ENCODE data around the gene ITLN2.
"Not testable (repeated sequence)": the region's sequence is repeated elsewhere in the genome, so short reads cannot be mapped to it uniquely, and the experiment has no call there.

ITLN2 gene

GRCh38 chr1:160954158-160955104, at the start of gene ITLN2:
TSS of gene ITLN2 (minus strand) at chr1:160954809. CDS start at chr1:160954741, 68 bp downstream.
- DNase-seq = peak; percentile 84

DNA sequence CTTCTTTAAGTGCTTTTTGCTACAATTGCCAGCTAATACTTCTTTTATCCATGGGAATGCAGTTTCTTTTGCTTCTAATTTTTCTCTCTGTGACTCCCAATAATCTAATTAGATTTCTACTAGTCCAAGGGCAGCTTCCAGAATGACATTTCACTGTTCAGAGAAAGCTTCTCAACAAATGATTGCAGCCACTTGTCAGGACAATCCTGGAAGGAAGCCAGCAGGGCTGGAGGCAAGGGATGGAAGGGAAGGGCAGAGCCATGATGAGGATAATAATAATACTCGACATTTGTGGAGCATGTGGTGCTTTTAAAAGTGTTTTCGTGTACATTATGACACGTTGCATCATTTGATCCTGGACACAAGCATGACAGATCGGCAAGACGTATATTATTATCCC, 46.9 kb upstream of the ITLN2 start:
- no peak for DNase-seq

DNA sequence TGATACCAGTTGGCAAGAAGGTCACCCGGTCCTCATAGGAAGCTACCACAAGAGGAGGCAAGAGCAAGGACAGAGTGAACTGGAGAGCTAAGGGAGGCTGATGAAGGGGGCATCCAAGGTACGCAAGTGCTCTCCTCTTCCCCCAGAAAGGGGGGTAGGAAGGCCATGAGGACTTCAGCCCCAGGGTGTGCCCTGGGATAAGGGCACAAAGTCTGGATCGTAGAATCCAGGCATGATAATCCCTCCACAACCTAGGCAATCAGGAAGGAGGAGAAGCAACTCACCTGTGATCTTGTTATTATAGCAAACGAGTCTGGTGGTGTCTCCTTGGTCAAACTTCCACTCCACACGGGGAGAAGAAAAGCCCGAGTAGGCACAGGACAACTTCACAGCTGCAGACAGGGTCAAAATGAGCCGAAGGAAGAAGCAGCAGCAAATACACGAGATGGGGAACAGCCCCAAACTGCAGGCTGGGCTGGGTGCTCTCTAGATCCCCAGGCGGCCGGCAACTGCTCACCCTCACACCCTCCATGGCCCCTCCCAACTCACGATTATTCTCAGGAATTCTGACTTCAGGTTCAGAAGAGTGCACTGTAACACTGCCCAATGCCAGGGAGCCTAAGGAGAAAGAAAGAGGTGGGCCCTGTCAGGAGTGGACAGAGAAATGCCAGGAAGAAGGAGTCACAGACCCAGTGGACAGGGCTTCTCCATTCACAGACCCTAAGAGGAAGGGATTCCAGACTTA, 46.3 kb upstream of the ITLN2 start:
- no peak for DNase-seq

- no peak for DNase-seq
These were observed 44.8 kb upstream of the ITLN2 start for GRCh38 chr1:160999376-160999775.

GRCh38 chr1:160997323-160998038, 42.9 kb upstream of the ITLN2 start:
- peak; percentile 87 for DNase-seq

- no peak for DNase-seq
These were observed 41.6 kb upstream of the ITLN2 start for GRCh38 chr1:160996178-160996577.

DNA sequence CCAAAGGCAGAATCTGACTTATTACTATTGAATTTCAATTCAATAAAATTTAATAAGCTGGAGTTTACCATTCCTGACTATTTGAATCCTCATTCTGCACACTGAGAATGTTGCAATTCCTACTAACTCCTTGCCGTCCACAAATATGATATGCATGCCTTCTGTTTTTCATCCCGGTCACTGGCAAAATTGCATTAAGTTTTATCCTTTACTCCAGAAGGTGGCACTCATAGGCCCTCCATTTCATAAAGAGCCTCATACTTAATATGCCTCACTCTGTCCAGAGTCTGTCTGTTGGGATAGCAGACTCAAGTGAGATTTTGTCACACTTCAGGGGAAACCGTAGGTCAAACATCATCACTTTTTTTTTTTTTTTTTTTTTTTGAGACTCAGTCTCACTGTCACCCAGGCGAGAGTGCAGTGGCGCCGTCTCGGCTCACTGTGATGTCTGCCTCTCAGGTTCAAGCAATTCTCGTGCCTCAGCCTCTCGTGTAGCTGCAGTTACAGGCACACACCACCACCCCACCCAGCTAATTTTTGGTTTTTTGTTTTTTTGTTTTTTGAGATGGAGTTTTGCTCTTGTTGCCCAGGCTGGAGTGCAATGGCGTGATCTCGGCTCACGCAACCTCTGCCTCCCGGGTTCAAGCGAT, 39.1 kb upstream of the ITLN2 start:
- DNase-seq = peak; percentile 74

- DNase-seq = not testable (repeated sequence)
These were observed 37.4 kb upstream of the ITLN2 start for GRCh38 chr1:160992036-160992435.

- DNase-seq = no peak
These were observed 32.9 kb upstream of the ITLN2 start for GRCh38 chr1:160987359-160988050.

DNA sequence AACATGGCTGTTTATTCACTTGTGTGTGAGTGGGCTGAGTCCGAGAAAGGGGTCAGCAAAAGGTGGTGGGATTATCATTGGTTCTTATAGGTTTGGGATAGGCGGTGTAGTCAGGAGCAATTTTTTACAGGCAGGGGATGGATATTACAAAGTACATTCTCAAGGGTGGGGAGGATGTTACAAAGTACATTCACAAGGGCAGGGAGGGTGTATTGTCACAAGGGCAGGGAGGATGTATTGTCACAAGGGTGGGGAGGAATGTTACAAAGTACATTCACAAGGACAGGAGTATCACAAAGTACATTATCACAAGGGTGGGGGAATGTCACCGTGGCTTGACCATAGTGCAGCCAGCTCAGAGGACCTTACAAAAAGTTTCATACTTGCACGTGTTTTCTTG, 31.1 kb upstream of the ITLN2 start:
- DNase-seq = no peak

GRCh38 chr1:160981584-160982411, 27.2 kb upstream of the ITLN2 start:
- peak; percentile 61 for DNase-seq

GRCh38 chr1:160979286-160979685, 24.7 kb upstream of the ITLN2 start:
- no peak for DNase-seq

GRCh38 chr1:160978510-160978927, 23.9 kb upstream of the ITLN2 start:
- DNase-seq = no peak

GRCh38 chr1:160975026-160975425, 20.4 kb upstream of the ITLN2 start:
- DNase-seq = no peak

GRCh38 chr1:160973491-160973890, 18.9 kb upstream of the ITLN2 start:
- DNase-seq = no peak

DNA sequence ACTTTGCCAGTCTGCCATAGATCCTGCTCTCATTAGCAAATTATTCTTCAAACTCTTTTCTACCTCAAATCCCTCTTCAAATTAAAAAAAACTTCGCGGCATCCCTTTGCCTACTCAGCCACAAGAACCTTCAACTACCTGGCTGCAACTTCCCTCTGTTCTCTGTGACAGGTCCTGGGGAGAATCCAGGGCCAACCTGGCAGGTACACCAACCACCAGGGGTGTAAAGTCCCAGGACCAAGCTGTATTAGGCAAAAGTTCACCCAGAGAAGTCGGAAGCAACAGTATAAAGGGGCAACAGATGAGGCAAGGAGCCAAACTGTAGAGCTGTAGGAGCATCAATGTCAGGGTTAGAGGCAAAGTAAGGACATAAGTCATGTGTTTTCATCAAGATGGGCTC, 18.3 kb upstream of the ITLN2 start:
- DNase-seq = no peak

GRCh38 chr1:160971618-160972056, 17.0 kb upstream of the ITLN2 start:
- peak; percentile 30 for DNase-seq

- no peak for DNase-seq
These were observed 8.9 kb upstream of the ITLN2 start for GRCh38 chr1:160963521-160963920.

DNA sequence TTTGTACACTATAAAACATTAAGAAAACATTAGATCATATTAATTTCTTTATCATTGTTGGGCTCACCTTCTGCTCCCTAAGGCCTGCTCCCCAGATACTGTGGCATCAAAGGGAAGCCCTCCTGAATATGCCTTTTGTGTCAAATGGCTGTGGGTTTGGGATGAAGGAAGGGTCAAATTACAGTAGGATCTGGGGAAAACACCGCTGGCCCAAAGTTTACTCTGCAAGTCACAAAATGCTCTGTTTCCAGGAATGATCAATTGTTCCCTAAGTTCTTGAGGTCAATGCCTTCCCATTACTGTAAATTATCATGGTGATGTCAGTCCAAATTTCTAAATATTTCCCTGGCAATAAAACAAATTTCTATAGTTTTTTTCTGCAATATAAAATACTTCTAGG, 6.8 kb upstream of the ITLN2 start:
- DNase-seq = no peak

GRCh38 chr1:160956966-160957365, 2.4 kb upstream of the ITLN2 start:
- no peak for DNase-seq

DNA sequence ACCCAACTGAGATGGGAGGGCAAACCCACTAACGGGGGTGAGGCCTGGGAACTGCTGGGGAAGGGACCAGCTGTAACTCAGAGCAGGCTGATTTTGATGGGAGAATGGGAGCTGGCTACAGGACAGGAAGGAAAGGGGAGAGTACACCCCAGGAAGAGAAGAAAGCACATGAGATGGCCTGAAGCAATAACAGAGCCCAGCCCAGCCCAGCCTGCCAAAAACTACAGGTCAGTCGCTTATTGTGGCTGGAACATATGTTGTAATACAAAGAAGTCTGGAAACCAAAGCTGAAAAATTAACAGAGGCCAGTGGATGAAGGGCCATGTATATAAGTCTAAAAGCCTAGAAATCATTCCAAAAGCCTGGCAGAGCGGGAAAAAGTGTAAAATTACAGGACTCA, 1.6 kb downstream of the ITLN2 start:
- no peak for DNase-seq

All from hematopoietic multipotent progenitor cell treated with erythropoietin and hydrocortisone succinate and interleukin-3 and kit ligand, for 4 days (in vitro differentiated cells).